22Rv1 (cell line): Measurements from ENCODE around the gene S100PBP.

Experiments used
- ZFX ChIP-seq: fragments of 450-650 bp; IDR thresholded peaks from 2 replicates; pipeline ENCODE4 v1.6.1; 2017; ENCODE audit warnings: antibody characterized with exemption, borderline replicate concordance
- TF ChIP-seq, protein P1 (sequence below): fragments of 450-650 bp; IDR thresholded peaks from 2 replicates; pipeline ENCODE4 v1.5.1; 2017; ENCODE audit warnings: mild to moderate bottlenecking

DNA sequence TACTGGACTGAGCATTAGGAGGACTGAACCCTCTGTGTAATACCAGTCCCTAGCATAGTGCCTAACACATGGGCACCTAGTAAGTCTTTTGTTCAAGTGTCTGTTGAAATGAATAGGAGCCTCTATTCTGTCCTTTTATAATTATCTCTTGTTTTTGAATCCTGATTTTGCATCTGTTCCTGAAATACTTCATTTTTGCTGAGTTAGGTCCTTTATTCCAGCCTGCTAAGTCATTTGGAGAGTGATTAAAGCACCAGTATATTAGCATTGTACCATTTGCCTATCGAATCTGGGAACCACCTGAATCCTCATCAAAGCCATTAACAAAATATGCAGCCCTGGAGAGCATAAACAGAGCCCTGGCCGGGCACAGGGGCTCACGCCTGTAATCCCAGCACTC lies 32.6 kb upstream of the S100PBP start:
- TF ChIP-seq, protein P1, sequence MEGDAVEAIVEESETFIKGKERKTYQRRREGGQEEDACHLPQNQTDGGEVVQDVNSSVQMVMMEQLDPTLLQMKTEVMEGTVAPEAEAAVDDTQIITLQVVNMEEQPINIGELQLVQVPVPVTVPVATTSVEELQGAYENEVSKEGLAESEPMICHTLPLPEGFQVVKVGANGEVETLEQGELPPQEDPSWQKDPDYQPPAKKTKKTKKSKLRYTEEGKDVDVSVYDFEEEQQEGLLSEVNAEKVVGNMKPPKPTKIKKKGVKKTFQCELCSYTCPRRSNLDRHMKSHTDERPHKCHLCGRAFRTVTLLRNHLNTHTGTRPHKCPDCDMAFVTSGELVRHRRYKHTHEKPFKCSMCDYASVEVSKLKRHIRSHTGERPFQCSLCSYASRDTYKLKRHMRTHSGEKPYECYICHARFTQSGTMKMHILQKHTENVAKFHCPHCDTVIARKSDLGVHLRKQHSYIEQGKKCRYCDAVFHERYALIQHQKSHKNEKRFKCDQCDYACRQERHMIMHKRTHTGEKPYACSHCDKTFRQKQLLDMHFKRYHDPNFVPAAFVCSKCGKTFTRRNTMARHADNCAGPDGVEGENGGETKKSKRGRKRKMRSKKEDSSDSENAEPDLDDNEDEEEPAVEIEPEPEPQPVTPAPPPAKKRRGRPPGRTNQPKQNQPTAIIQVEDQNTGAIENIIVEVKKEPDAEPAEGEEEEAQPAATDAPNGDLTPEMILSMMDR, result no peak
- no peak for TF ChIP-seq ZFX
